IMR-90 (cell line): ENCODE data around the gene ADM5.
A peak's percentile ranks its signal among the peaks of the same experiment; 100 is the strongest.

Source experiments
- RCOR1 ChIP-seq: IDR thresholded peaks from 2 replicates; pipeline ENCODE4 v1.6.1; 2012; ENCODE audit warnings: mild to moderate bottlenecking, low read length, improper control_type of control experiment; ENCODE audit not compliant: insufficient replicate concordance
- TF ChIP-seq, protein P1 (sequence below): conservative IDR thresholded peaks from 2 replicates; pipeline ENCODE4 v1.5.1; 2012; ENCODE audit warnings: mild to moderate bottlenecking, low read depth, low read length, improper control_type of control experiment

DNA sequence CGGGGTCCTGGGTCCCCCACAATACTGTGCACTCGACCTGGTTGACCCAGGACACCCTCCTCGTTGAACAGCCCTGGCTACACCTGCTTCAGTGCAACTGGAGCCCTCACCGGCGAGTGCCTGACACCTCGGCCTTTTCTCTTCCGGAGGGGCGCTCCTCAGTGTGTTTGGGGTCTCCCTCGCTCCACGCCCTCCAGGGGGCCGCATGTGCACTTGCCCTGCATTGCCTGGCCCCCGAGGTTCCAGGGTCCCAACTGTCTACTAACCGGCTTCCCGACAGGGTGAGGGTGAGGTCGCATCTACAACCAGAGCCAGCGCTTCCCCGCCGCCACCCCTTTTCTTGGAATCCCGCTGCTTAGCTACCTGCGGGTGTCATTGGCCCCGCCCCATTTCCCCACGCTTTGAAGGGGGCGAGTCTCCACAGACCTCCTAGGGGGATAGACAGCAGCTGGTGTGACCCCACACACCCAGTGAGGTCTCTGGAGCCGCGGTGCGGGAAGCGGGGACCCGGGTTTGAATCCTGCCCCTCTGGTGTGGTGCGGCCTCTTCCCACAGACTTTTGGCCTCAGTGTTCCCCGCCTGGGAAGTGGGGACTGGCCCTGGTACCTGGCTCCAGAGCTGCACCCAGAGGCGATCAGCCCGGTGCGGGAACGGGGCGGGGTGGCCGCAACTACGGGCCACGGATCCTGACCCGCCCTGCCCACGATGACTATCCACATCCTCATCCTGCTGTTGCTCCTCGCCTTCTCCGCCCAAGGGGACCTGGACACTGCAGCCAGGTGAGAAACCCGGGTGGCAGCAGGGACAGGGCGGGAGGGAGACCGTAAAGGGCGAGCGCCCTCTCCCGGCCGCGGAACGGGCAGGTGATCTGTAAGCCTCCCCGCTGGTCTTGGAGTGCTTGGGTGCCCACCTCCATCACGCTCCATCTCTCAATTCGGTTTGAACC is at the start of gene ADM5:
- TF ChIP-seq, protein P1, sequence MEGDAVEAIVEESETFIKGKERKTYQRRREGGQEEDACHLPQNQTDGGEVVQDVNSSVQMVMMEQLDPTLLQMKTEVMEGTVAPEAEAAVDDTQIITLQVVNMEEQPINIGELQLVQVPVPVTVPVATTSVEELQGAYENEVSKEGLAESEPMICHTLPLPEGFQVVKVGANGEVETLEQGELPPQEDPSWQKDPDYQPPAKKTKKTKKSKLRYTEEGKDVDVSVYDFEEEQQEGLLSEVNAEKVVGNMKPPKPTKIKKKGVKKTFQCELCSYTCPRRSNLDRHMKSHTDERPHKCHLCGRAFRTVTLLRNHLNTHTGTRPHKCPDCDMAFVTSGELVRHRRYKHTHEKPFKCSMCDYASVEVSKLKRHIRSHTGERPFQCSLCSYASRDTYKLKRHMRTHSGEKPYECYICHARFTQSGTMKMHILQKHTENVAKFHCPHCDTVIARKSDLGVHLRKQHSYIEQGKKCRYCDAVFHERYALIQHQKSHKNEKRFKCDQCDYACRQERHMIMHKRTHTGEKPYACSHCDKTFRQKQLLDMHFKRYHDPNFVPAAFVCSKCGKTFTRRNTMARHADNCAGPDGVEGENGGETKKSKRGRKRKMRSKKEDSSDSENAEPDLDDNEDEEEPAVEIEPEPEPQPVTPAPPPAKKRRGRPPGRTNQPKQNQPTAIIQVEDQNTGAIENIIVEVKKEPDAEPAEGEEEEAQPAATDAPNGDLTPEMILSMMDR: peak; percentile 40
- TF ChIP-seq RCOR1: no peak
